ENCODE results near the gene CCNI2.
A peak's percentile ranks its signal among the peaks of the same experiment; 100 is the strongest.

CCNI2 gene

DNA sequence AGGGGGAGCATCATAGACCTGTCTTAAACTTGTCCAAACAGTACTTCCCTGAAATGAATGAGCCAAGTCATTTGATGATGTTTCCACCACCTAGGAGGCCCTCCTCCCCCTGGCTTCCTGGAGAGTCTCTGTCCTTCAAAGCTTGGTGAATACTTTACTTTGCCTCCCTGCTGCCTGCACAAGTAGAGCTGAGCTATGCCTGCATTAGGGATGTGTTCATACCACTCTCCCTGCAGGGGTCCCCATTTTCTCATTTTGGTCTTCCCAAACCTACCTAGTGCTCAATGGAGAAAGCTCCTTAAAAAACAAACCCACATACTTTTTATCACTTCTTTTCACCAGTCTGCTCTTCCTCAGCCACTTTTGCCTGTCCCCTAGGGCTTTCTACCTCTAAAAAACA is 7.7 kb downstream of the CCNI2 start:
- H3K27ac ChIP-seq = no peak overlapping the region
- TF ChIP-seq ZFX (IDR thresholded peaks at IDR 0.05; ENCODE audit: borderline replicate concordance) = no peak
- TF ChIP-seq, protein P1, sequence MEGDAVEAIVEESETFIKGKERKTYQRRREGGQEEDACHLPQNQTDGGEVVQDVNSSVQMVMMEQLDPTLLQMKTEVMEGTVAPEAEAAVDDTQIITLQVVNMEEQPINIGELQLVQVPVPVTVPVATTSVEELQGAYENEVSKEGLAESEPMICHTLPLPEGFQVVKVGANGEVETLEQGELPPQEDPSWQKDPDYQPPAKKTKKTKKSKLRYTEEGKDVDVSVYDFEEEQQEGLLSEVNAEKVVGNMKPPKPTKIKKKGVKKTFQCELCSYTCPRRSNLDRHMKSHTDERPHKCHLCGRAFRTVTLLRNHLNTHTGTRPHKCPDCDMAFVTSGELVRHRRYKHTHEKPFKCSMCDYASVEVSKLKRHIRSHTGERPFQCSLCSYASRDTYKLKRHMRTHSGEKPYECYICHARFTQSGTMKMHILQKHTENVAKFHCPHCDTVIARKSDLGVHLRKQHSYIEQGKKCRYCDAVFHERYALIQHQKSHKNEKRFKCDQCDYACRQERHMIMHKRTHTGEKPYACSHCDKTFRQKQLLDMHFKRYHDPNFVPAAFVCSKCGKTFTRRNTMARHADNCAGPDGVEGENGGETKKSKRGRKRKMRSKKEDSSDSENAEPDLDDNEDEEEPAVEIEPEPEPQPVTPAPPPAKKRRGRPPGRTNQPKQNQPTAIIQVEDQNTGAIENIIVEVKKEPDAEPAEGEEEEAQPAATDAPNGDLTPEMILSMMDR (IDR thresholded peaks at IDR 0.05) = no peak

DNA sequence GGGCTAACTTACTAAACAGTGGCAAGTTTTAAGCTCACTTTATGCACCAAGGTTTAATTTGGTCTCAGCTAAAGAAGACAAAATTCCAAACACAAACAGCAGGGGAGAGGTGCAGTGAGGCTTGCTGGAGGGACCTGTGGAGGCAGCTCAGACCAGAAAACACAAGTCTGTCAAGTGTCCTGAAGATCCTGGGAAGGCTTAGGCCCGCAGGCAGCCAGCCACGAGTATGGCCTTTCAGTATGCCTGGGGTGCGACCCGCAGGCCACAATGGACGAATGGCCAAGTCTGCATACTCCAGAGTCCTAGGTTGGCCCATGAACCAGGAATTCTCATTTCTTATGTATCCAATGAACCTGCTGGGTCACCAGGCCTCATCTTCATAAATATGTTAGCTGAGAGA is 9.3 kb downstream of the CCNI2 start:
- TF ChIP-seq, protein P1 (IDR thresholded peaks at IDR 0.05) = no peak
- no peak for TF ChIP-seq ZFX (IDR thresholded peaks at IDR 0.05; ENCODE audit: borderline replicate concordance)
- H3K27ac ChIP-seq = no peak overlapping the region

DNA sequence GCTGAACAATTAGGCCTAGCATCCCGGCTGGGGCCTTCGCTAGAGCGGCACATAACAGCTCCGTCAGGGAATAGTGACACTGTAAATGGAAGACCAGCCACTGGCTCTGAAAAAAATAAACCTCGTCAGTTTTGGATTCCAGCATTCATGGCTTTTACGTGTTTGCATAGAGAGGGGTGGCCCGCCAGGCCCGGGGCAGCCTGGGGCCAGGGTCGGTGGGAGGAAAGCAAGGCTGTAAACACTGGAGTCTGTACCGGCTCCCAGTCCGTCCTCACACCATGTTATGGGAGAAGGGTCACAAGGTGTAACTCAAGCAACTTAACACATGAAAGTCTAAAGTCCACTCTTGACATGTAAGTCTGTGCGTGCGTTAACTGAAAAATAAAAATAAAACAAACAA is 11.2 kb downstream of the CCNI2 start:
- TF ChIP-seq, protein P1 (IDR thresholded peaks at IDR 0.05) = no peak
- TF ChIP-seq ZFX (IDR thresholded peaks at IDR 0.05; ENCODE audit: borderline replicate concordance) = no peak
- peak overlapping the region; percentile 67 for H3K27ac ChIP-seq

DNA sequence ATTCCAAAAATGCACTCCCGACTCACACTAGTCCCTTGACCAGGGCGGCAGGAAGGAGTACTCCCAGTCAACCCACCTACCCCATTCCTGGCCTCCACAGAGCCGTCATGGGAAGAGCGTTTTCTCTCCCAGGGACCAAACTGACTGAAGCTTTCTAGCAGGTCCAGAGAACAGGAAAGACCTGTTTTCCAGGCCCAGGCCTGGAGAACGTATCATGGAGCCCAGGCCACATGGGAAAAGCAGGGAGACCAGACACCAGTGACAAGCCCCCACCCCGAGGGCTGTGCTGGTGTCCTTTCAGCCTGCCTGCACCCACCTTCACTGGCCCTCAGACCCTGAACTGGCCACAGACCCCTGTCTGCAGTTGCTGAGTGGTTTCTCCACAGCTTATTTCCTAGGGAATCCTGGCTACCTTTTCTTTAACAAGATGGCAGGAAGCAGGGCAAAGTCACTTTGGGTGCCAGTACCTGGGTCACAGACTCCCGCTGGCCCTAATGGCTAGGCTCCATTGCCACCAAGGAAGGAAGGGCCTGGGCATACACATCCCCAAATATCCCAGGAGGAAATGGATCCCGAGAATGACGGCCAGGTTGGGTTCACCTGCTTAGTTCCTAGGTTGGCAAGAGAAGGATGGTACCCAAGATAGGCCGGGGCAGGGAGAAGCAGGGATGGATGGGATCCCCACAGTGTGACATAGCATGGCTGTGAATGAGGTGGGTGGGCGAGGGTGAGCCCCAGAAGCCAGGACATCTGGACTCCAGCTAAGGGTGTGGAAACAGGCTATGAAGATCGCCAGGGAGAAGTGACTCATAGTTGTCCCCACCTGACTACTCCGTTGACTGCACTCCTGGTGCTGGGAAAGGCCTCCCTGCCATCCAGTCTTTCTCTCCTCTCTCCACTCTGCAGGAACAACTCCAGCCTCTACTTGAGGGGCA is 12.2 kb downstream of the CCNI2 start:
- no peak for TF ChIP-seq ZFX (IDR thresholded peaks at IDR 0.05; ENCODE audit: borderline replicate concordance)
- TF ChIP-seq, protein P1 (IDR thresholded peaks at IDR 0.05) = no peak
- peak overlapping the region; percentile 67 for H3K27ac ChIP-seq

DNA sequence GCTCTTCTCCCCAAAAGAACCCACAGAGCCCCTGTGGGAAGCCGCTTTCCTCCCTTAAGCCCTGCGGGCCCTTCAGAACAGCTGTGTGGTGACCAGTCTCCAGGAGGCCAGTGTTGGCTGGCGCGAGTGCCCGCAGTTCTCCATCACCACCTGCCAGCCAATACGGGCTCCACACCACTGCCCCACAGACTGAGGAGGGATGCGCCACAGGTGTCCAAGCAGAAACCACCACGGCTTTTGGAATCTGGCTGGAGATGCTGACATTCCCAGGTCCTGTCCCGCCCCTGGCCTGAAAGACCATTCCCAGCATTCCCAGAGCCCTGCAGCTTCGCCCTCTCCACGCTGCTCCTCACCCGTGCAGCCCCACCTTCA is 12.8 kb downstream of the CCNI2 start:
- TF ChIP-seq ZFX (IDR thresholded peaks at IDR 0.05; ENCODE audit: borderline replicate concordance) = no peak
- TF ChIP-seq, protein P1 (IDR thresholded peaks at IDR 0.05) = no peak
- H3K27ac ChIP-seq = no peak overlapping the region

DNA sequence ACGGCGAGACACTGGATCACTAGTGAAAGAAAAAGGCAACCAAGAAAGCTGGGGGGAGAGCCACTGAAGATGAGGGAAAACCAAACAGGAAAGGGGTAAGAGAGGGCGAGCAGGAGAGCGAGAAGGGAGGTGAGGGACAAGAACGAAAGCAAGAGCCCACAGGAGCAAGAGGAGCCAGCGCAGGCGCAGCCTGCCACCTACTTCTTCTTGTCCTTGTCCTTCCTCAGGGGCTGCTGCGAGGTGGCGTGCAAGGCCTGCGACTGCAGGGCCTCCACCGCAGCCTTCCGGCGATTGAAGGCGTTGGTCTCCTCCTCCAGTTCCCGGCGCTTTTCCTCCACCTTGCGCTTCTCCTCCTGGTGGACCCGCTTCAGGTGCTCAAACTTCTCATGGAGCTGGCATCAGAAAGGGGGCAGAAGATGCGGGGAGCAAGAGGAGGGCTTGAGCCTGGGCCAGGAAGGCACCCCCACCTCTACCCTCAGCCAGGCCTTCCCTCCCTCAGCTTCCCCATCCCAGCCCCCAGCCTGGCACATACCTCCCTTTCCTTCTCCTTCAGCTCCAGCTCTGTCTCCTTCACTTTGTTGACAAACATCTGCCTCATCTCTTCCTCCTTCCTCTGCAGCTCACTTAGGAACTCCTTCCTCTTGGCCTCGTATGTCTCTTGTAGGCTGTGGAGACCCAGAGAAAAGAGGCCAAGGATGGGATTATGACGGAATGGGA is 13.5 kb downstream of the CCNI2 start:
- TF ChIP-seq, protein P1 (IDR thresholded peaks at IDR 0.05) = no peak
- no peak for TF ChIP-seq ZFX (IDR thresholded peaks at IDR 0.05; ENCODE audit: borderline replicate concordance)
- H3K27ac ChIP-seq = no peak overlapping the region

Data from 22Rv1 (cell line).